Measurements from ENCODE around the gene RNF167.
A peak's percentile ranks its signal among the peaks of the same experiment; 100 is the strongest.

The RNF167 gene

DNA sequence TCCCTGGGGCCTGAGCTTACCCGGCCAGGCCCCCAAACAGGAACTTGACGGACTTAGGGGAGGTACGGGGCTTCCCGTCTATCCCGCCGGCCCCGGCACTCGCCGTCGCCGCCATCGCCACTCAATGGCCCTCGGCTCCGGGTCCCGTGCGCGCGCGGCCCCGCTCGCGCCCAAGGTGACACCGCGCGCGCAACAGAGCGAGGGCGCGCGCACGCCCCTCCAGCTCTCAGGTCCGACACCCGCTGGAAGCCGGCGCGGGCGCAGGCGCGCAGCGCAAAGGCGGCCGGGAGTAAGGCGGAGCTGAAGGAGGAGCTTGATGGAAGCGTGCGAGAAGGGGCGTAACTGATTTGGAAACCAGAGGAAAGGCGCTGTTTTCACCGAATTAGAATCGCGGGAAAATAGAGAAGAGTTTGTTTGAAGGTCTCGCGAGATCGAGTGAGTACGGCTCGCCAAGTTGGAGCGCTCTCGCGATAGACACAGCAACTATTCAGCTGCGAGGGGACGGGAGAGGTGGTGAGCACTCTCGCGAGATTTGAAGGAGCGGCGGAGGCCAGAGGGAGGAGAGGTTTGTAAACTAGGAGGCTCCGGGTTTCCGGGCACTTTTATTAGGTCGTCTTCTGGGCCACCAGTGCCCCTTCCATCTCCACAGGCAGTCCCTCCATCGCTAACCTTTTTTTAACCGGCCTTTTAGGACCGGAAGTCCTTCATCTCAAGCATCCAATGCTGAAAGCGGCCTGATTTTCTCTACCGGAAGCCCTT, at the start of gene RNF167, which contains the start of gene SLC25A11:
TSS of gene RNF167 (plus strand) at position 473 of the 759 bp plus-strand sequence. CDS start 642 bp downstream, outside the sequence.
TSS of gene SLC25A11 (minus strand) at position 251 of the 759 bp plus-strand sequence. CDS start at position 115, 136 bp downstream.
- peak; percentile 89 to 94 for DNase-seq

DNA sequence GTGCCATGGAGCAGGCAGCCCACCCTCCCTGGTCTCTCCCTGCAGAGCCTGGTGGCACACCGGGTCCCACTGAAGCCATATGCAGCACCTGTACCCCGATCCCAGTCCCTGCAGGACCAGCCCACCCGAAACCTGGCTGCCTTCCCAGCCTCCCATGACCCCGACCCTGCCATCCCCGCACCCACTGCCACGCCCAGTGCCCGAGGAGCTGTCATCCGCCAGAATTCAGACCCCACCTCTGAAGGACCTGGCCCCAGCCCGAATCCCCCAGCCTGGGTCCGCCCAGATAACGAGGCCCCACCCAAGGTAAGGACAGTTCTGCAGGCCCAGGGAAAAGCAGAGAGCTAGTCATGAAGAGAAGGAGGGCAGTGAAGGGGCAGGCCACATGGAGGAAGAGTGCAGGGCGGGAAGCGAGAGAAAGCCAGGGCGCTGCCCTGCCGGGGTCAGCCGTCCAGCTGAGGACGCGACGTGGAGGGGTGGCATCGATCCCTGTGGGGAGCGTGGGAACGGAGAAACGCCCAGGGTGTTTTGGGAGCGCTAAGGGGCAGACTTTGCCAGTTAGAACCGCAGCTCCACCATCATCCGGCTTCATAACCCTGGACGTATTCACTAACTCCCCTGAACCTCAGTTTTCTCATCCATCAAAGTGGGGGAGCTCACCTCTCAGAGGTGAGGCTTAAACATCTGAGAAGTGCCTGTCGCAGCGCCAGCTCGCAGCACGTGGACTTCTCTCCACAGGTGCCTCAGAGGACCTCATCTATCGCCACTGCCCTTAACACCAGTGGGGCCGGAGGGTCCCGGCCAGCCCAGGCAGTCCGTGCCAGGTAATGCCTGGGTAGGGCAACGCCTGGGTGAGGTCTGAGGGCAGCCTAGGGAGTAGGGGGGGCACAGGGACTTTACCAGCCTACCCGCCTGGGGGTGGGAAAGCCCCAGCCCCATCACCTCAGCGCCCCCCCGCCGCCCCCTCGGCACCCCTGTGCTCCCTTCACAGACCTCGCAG, 48.4 kb upstream of the RNF167 start:
- DNase-seq, result no peak

DNA sequence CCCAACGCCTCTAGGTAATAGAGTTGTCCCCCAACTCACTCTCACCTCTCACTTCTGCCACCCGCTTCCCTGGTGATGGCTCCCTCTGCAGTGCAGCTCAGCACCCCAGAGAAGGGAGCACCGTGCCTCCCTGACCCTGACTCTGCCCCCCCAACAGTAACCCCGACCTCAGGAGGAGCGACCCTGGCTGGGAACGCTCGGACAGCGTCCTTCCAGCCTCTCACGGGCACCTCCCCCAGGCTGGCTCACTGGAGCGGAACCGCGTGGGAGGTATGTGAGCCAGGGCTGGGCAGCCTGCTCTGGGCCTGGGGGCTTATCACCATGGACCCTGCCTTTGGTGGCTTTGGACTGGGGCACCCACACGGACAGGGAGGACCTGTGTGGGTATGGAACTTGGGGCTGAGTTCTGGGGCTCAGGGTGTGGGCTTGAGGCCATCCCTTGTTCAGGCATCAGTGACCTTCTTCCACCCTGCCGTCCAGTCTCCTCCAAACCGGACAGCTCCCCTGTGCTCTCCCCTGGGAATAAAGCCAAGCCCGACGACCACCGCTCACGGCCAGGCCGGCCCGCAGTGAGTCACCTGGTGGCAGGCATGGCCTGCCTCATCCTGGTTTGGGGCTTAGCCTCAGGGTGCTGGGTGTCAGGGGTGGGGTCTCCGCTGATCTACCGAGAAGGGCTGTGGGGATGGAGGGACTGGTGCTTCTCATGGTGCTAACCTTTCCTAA, 47.4 kb upstream of the RNF167 start:
- no peak for DNase-seq

DNA sequence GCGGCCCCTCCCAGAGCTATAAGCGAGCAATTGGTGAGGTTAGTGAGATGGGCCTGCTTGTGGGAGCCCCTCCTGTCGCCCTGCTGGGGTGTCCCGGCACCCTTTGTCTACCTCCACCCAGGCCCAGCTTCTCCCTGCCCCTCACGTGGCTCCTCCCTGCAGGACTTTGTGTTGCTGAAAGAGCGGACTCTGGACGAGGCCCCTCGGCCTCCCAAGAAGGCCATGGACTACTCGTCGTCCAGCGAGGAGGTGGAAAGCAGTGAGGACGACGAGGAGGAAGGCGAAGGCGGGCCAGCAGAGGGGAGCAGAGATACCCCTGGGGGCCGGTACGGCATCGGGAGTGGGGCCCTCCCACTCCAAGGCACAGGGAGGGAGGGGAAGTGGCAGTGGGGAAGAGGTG, 46.8 kb upstream of the RNF167 start:
- DNase-seq, result no peak

DNA sequence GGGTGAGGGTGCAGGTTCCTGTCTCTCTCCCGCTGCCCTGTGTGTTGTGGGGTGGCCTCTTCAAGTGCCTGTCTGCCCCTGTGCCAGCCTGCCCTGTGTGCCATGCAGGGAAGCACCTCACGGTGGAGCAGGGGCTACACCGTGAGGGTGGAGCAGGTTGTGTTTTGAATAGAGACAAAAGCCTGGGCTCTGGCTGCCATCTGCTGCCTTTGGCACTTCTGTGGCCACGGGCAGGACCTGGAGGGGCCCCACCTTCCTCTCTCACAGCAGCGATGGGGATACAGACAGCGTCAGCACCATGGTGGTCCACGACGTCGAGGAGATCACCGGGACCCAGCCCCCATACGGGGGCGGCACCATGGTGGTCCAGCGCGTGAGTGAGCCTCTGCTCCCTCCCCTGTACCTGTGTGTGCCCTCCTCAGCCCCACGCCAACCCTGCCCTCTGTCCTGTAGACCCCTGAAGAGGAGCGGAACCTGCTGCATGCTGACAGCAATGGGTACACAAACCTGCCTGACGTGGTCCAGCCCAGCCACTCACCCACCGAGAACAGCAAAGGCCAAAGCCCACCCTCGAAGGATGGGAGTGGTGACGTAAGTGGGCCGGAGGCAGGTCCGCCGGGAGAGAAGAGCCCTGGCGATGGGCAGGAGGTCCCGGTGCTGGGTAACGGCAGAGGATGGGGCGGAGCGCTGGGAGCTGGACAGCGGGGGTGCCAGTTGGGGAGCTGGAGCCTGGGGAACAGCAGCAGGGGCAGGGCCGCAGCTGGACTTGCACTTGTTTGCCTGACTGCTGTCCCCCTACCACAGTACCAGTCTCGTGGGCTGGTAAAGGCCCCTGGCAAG, 46.1 kb upstream of the RNF167 start:
- DNase-seq, result no peak

DNA sequence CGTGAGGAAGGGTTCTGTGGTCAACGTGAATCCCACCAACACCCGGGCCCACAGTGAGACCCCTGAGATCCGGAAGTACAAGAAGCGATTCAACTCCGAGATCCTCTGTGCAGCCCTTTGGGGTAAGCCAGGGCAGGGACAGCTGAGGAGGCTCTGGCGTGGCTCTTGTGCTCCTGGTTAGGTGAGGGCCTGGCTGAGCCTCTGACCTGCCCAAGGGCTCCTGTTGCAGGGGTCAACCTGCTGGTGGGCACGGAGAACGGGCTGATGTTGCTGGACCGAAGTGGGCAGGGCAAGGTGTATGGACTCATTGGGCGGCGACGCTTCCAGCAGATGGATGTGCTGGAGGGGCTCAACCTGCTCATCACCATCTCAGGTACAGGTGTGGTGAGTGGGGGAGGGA, 44.9 kb upstream of the RNF167 start:
- DNase-seq, result no peak

DNA sequence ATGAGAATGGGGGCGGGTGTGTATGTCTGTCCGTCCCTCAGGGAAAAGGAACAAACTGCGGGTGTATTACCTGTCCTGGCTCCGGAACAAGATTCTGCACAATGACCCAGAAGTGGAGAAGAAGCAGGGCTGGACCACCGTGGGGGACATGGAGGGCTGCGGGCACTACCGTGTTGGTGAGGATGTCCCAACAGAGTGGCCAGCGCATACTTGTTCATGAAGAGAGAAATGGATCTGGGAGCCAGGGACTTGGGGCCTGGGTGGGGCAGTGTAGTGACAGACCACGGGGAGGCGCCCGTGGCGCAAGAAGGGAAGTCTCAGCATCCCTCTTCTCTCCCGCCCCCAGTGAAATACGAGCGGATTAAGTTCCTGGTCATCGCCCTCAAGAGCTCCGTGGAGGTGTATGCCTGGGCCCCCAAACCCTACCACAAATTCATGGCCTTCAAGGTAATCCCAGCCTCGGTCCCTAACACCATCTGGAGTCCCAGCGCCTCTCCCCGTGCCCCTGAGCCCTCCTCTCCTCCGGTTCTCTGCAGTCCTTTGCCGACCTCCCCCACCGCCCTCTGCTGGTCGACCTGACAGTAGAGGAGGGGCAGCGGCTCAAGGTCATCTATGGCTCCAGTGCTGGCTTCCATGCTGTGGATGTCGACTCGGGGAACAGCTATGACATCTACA, 44.3 kb upstream of the RNF167 start:
- no peak for DNase-seq

DNA sequence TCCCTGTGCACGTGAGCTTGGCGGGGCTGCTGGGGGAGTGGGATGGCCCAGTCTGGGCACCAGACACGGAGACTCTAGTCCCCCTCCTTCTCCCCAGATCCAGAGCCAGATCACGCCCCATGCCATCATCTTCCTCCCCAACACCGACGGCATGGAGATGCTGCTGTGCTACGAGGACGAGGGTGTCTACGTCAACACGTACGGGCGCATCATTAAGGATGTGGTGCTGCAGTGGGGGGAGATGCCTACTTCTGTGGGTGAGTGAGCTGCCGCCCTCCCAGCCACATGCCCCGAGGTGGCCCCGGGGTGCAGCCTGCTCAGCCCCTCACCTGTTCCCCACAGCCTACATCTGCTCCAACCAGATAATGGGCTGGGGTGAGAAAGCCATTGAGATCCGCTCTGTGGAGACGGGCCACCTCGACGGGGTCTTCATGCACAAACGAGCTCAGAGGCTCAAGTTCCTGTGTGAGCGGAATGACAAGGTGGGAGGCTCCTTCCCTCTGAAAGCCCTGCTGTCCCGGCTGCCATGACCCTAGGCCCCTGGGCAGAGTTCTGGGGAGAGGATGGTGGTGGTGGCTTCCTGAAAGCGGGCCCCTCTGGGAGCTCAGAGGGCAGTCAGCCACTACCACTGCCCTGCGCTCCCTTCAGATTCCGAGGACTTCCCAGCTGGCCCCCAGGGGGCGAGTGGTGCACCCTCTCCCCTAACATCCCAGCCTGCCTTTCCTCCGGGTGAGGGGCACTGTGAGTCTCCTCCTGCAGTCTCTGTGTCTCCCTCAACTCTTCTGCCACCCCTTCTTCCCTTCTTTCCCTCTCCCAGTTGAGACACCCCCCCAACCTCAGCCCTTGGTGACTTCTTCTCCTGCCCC, 43.5 kb upstream of the RNF167 start:
- DNase-seq, result no peak

DNA sequence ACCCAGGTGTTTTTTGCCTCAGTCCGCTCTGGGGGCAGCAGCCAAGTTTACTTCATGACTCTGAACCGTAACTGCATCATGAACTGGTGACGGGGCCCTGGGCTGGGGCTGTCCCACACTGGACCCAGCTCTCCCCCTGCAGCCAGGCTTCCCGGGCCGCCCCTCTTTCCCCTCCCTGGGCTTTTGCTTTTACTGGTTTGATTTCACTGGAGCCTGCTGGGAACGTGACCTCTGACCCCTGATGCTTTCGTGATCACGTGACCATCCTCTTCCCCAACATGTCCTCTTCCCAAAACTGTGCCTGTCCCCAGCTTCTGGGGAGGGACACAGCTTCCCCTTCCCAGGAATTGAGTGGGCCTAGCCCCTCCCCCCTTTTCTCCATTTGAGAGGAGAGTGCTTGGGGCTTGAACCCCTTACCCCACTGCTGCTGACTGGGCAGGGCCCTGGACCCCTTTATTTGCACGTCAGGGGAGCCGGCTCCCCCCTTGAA, 42.8 kb upstream of the RNF167 start:
- DNase-seq, result no peak

DNA sequence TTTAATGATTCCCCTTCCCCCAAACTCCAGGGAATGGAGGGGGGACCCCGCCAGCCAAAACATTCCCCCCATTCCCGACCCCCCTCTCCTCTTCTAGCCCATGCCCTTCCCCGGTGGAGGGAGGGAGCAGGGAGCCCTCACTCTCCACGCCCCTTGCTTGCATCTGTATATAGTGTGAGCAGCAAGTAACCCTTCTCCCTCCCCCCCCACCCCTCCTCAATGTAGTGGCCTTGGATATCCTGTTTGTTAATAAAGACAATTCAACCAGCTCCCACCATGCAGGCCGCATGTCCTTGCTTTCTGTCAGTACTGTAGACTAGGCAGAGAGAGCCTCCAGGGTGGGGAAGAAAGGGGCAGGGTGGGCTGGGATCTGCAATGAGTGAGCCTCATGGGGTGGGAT, 42.3 kb upstream of the RNF167 start:
- no peak for DNase-seq

DNA sequence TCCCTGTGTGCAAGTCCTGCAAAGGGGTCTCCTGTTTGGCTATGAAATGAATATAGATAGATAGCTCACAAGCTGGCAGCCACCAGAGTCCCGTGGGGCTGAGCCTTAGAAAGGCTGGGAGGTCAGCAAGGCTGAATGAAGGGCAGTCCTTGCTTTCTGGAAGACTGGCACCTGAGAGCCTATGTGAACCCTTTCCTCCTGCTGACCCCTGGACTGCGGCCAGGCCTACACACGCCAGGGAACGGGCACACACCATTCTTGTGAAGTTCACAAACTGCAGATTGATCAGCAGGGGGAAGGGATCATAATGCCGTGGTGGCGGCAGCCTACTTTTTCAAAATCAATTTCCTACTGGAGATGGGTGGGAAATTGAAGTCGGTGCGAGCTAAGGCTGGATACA, 41.7 kb upstream of the RNF167 start:
- no peak for DNase-seq

DNA sequence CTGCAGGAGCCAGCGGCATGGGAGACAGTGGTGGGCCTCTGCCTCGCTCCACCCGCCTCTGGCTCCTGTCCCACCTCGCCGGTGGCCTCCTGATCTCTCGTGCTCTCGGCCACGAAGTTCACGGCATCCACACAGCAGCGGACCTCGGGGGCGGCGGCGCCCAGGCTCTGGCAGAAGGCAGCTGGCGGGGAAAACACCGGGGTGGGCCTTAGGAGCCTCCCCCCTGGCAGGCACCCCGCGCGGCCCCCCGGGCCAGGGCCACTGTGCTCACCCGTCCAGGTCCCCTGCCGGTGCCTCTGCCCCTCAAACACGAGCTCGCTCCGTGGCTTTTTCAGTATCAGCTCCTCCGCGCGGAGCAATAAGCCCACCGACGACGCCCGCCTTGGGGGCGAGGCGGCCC, 41.1 kb upstream of the RNF167 start:
- no peak for DNase-seq

DNA sequence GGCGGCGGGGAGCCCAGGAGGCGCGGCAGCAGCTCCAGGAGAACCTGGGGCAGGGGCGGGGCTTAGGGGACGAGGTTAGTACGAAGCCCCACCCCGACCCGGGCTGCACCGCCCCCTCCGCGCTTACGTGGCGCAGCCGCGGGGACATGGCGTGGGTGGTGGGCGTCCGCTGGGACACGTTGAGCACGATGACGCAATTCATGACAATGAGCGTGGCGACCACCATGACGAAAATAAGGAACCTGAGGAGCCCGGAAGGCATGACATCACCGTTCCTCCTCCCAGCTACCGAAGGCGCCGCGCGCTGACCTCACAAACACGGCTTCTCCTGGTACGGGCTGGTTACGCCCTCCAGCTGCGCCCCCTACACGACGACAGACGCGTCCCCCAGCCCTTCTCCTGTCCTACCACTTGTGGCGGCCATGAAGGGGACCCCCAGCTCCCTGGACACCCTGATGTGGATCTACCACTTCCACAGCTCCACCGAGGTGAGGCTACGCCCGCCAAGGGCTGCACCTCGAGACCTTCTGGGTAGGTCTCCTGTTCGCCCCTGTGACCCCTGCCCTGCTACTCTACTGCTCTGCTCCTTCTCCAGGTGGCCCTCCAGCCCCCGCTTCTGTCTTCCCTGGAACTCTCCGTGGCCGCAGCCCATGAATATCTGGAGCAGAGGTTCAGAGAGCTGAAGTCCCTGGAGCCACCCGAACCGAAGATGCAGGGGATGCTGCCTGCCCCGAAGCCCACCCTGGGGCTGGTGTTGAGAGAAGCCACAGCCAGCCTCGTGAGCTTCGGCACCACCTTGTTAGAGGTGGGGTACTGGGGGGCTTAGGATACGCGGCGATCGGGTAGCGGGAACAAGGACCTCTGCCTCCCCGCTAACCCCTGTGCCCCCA, 40.5 kb upstream of the RNF167 start, which contains the start of gene C17orf107:
TSS of gene C17orf107 (plus strand) at position 196 of the 890 bp plus-strand sequence. CDS start at position 423, 227 bp downstream.
- peak; percentile 93 to 95 for DNase-seq

DNA sequence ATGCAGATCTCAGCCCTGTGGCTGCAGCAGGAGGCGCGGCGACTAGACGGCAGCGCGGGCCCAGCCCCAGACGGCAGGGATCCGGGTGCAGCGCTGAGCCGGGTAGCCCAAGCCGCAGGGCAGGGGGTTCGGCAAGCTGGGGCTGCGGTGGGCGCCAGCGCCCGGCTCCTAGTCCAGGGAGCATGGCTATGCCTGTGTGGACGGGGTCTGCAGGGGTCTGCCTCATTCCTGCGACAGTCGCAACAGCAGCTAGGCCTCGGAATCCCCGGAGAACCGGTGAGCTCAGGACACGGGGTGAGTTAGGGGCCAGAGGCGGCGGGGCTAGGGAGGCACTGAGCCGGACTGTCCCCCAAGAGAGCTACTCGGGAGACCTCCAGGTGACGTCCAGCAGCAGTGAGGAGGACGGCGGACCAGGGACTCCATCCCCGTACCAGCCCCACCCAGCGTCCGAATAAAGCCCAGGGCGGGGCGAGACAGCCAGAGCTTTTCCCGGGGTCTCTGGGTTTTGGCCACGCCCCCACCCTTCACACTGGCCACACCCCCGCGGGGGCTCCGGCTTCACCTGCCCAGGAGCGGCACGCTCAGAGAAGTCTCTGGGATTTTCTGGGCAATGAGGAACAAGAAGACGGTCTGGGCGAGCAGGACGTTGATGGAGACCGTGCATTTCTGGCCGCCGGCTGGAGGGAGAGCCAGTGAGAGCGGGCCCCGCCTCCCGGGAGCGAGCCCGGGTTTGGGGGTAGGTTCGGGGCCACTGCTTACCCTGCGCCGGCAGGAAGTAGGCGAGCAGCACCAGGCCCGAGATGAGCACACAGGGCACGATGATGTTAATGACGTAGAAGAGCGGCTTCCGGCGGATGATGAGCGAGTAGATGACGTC, 39.6 kb upstream of the RNF167 start:
- DNase-seq, result peak in 1 of 2 donors; percentile 41

DNA sequence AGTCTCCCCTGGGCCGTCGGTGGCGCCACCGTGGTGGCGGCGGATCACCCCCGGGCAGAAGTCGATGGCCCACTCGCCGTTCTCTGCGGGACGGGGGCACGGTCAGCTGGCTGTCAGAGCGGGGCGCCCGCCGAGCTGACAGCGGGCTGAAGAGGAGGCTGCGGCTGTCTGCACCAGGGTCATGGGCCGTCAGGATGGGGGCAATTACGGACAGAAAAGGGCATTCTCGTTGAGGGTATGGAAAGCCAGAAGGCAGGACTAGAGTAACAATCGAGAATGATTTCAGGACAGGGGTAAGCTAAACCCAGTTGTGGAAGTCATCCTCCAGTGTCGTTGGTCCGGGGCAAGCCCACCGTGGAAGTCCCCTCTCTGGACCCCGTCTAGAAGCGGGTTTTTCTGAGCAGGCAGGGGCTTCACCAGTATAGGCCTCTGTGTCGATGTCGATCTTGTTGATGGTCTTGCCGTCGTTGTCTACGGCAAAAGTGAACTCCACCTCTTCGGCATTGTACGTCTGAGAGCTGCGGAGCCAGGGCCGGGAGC, 38.9 kb upstream of the RNF167 start:
- DNase-seq, result no peak

DNA sequence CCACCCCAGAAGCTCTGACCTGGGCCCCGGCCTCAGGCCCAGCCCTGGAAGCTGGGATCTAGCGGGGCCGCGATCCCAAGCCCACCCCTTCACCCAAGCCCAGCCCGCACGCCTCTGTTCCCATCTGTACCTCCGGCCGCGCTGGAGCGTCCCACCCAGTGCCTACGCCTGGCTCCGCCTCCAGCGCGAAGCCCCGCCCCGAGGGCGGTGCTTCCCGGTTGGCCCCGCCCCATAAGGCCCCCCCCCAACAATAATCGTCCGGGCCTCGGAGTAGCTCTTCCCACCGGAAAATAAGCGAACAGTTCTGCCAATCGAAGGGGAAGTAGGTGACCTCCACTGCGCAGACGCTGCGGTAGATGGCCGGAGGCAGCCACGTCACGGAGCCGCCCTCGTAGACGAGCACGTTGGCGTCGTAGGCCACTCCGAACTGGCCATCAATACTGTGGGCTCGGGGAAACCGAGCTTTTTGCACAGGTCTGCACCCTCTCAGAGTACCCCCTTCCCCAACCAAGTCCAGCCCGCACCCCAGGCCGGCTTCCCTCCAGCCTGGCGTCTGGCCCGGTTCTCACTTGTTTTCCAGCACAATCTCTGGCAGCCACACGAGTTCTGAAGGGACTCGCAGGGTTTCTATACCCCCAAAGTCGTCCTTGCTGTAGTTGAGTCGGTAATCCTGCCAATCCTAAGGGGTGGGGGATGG, 38.3 kb upstream of the RNF167 start:
- no peak for DNase-seq

DNA sequence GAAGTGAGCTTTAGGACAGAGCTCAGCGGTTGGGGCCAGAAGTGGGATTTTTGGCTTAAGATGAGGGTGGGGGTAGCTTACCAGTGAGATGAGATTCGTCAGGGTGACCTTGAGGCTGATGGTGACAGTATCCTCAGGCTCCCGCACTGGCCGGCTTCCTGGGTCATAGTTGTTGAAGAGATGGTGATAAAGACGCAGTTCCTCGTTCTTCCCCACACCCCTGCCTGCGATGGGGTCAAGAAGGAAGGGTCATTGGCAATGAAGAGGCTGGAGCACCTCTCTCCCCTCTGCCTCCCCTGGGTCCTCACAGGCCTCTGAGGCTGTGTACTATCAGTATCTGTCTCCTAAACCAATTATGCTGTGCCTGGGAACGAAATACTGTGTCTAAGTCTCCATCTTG, 37.5 kb upstream of the RNF167 start:
- DNase-seq, result no peak
